ENCODE data around the gene FIGNL1.

FIGNL1 gene

GRCh38 chr7:50426280-50427045 is 23.7 kb downstream of the FIGNL1 start:
- no peak for DNase-seq

- no peak for DNase-seq
Measured at GRCh38 chr7:50425318-50425717, 24.8 kb downstream of the FIGNL1 start.

DNA sequence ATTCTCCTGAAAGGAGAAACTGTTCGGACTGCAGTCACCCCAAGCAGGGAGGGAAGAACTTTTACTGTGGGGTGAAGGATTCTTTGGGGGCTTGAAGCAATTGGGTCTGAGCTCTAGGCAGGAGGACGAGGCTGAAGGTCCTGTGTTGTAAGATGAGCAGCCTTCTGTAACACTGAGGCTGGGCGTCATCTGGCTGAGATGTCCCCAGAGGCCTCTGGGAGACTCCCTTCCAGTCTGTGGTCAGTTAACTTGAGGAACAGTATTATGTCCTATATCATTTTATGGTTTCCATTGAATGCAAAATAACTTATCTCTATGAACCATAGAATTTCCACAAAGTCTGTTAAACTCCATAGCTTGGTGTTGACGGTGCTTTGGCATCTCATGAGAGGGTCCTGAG is 26.3 kb downstream of the FIGNL1 start:
- DNase-seq = no peak

- peak; percentile 64 for DNase-seq
Measured at GRCh38 chr7:50422858-50423257, 27.3 kb downstream of the FIGNL1 start.

- no peak for DNase-seq
Measured at GRCh38 chr7:50421043-50421442, 29.1 kb downstream of the FIGNL1 start.

DNA sequence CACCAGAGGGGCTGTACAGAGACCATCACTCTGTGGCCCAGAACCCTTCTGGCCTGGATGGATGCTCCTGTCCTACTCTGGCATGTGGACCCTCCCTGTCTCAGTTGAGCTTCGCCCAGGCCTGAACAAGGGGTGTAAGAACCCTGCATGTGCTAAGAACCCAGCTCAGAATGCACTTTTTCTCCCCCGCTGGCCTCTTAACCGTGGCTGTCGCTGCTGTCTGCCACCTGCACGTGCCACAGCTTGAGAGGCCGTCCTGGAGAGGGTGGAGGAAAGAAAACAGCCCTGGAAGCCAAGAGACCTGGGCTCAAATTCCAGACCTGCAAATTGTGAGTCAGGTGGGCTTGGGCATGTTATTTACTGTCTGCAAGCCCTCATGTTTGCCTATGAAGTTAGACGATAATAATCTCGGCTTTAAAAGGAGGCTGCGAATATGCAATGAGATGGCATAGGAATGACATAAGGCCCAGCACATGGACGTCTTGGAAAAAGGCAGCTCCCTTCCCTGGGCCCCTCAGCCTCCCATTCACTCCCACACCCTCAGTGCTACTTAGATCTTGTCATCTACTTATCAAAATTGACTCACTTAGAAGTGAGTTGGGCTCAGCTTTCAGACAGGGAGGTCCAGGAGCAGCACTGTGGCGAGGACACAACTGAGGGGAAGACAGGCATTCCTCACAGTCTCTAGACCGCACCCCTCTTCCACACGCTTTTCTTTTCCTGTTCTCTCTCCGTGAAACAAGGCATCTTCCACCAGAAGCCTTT is 31.4 kb downstream of the FIGNL1 start:
- DNase-seq = peak; percentile 39

- DNase-seq = peak; percentile 17
Measured at GRCh38 chr7:50418086-50418515, 32.0 kb downstream of the FIGNL1 start.

DNA sequence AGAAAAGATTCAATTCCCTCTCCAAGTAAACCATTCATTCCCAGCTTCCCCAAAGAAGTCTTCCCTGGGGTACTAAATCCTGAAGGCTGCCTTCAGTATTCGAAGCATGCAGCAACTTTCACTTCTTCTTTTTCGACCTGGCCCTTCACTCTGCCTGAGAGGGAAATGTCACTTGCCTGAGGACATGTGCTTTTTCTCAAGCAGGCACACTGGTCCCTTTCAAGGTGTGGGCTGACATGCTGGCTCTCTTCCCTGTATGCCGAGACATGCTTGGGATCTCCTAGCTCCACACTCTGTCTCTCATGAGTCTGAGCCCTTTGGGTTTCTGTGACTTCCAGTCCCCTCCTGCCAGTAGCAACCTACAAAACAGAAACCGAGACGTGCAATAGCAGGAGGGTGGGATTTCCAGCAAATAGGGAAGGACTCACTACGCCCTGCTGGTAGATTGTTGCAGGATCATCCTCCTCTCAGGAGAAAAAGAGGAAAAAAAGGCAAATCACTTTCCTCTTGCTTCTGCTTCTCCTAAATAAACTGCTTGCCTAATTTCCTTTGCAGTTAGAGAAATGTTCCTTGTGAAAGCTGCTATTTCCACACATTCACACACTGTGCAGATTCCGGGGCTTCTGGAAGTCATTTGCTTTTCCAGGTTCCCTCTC is 33.5 kb downstream of the FIGNL1 start:
- DNase-seq = no peak

DNA sequence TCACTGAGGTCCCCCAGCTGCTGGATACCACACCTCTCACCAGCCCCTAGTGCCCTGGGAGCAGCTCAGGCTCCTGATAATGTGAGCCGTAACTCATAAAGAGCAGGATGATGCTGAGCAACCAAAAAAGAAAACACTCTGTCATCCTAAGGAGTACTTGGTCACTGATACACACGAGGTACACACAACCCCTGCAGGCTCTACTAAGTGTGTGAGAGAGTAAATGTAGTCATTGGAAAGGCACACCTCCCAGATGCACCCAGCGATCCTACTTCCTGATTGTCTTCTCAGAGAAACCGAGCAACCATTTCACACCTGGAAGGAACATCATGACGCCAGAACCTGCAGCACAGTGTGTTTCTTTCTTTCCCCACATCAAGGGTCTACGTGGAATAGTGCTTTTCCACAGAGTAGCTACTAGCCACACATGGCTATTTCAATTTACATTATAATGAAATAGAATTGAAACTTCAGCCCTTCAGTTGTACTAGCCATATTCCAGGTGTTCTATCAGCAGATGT is 34.2 kb downstream of the FIGNL1 start:
- no peak for DNase-seq

DNA sequence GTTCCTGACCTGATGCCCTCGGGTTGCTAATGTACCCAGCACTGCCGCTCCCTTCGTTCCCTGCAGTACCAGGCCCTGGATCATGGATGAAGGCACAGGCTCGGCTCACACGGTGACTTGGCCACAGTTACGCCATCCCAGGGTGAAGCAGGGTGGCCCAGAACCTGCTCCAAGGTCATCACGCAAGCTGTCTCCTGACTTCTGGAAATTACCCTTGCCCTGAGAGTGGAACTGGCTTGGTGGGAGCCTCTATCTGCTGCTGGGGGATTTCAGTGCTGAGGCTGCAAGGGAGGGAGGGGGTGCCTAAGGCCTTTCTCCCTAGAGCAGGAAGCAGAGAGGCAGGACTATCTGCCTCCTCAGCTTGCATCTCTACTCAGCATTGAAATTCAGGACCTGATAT is 36.6 kb downstream of the FIGNL1 start:
- DNase-seq = no peak

DNA sequence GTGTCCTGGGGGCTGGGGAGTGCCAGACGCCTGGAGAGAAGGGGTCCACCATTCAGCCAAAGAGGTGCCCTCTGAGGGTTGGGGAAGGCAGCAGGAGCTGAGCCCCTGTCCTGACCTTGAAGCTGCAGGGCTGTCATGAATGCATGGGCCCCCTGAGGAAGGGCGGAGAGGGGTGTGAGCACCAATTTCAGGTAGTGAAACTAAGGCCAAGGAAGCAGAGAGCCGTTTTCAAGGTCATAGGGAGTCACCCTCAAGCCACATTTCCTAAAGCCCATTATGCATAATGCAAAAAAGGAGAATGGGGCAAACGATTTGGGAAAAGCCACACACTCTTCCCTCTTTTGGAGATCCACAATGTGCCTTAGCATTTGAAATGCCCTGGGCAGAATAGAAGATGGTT is 37.2 kb downstream of the FIGNL1 start:
- no peak for DNase-seq

DNA sequence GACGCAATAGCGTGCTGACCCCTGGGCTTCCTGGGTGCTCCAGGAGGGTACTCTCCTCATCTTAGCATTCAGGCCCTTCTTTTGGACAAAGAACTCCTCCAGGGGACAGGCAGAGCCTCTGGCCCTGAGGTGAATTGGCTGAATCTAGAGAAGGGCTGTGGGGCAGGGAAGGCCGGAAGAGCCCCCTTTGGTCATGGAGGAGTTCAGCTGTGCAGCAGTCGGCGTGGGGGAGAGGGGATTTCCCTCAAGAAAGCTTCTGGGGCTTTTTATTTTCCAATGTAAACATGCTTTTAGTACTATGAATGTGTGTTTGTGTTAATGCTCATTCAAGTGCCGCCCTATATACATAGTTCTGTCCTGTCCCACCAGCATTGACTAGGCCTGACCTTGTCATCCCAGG is 38.8 kb downstream of the FIGNL1 start:
- DNase-seq = no peak

GRCh38 chr7:50409856-50410745 is 40.0 kb downstream of the FIGNL1 start:
- DNase-seq = no peak

DNA sequence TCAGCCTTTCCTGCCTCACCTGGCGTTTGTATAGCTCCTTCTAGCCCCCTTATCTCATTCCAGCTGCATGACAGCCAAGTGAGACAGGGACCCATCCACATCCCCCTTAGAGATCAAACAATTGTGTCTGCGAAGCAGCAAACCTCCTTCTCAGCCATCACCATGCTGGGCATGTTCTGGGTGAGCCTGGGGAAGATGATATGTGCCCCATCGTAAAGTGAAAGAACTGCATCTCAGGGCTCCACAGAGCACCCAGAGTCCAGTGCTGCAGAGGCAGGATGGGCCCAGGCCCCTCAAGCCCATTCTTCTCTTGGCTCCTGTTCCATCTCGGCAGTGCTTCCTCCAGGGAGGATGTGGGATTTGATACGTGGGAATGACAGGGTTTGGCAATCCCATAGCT is 43.2 kb downstream of the FIGNL1 start:
- no peak for DNase-seq

DNA sequence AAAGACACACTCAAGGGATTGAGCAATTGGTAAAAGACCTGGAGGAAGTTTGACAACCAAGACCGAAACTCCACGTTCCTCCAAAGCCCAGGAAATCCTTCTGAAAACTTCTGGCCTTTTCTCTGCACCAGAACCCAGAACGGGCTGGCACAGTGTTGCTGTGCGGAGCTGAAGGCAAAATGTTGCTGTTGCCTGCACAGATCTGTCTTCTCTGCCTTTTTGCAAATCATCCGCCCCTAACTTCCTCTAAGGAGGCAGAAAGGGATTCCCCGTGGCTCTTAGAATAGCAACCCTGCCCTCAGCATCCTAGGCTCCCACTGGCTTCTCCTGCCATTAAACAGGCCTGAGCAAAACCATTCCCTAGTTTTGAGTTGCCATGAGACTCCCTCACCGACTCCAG is 44.9 kb downstream of the FIGNL1 start:
- no peak for DNase-seq

- no peak for DNase-seq
Measured at GRCh38 chr7:50404392-50404791, 45.8 kb downstream of the FIGNL1 start.

GRCh38 chr7:50400114-50400513 is 50.0 kb downstream of the FIGNL1 start:
- no peak for DNase-seq

DNA sequence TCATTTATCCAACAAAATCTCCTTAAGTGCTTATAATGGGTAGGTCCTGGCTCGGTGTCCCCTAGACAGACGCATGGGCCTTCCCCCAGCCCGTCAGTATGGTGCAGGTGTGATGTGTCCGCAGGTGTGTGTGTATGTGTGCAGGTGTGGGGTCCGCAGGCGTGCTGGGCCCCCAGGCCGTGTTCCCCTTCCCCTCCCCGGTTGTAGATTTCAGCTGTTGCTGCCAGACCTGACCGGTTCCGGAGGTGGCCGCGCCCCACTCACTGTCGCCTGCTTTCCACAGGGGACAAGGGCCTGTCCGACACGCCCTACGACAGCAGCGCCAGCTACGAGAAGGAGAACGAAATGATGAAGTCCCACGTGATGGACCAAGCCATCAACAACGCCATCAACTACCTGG is 50.5 kb downstream of the FIGNL1 start:
- no peak for DNase-seq

DNA sequence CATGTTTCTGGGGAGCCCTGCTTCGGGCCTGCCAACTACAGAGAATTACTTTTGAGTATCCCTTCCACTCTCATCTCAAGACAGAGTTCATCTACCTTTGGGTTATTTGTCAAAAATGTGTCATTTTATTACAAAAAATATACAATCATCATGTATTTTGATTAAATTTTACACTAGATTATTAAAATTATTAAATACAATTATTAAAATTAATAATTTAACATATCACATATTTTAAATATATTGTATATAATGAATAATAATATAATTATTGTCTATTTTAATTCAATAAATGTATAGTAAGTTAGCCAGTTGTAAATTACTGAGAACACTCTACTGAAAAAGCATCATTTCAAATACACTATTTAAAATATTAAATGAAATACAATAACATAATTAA is 50.9 kb downstream of the FIGNL1 start:
- DNase-seq = no peak

- DNase-seq = no peak
Measured at GRCh38 chr7:50397971-50398324, 52.2 kb downstream of the FIGNL1 start.

- DNase-seq = no peak
Measured at GRCh38 chr7:50397320-50397970, 52.7 kb downstream of the FIGNL1 start.

- no peak for DNase-seq
Measured at GRCh38 chr7:50396856-50397255, 53.3 kb downstream of the FIGNL1 start.

Measured in DMS79 (cell line).